Superior temporal gyrus (tissue), 1 donor: ENCODE data around the gene ZNF883.
A peak's percentile ranks its signal among the peaks of the same experiment; 100 is the strongest.

Experiments
- DNase-seq: peaks from one replicate; pipeline ENCODE4 v3.0.0-alpha.2; 2016; ENCODE audit errors: extremely low spot score

Gene ZNF883

GRCh38 chr9:112917987-112918362 is 94.0 kb downstream of the ZNF883 start:
- no peak for DNase-seq

GRCh38 chr9:112917047-112917986 is 94.7 kb downstream of the ZNF883 start:
- DNase-seq, result no peak

GRCh38 chr9:112914524-112914923 is 97.5 kb downstream of the ZNF883 start:
- DNase-seq, result peak; percentile 22

GRCh38 chr9:112913326-112913725 is 98.7 kb downstream of the ZNF883 start:
- no peak for DNase-seq

- DNase-seq, result no peak
These were observed 99.4 kb downstream of the ZNF883 start for GRCh38 chr9:112912636-112913035.

- DNase-seq, result no peak
These were observed 100.3 kb downstream of the ZNF883 start for GRCh38 chr9:112911736-112912135.
